Esophagus squamous epithelium (tissue), 4 donors: ENCODE results near the gene KCNA3.

Experiments used
- CTCF ChIP-seq, 6 experiments: fragments of 450-650 bp in 4 of 6; fragments of 200-600 bp in 2 of 6; sonication (generic) in 2 of 6; IDR thresholded peaks; one replicate each; pipeline ENCODE4 v1.5.1; 2016 to 2019; ENCODE audit warnings: antibody characterized with exemption in 6 of 6, mild to moderate bottlenecking in 4 of 6, moderate library complexity in 4 of 6
- POLR2A ChIP-seq, 4 donors: fragments of 450-650 bp; IDR thresholded peaks; one replicate each; pipeline ENCODE4 v1.6.1; 2017; ENCODE audit warnings: antibody characterized with exemption in 4 of 4, mild to moderate bottlenecking in 4 of 4, moderate library complexity in 3 of 4

DNA sequence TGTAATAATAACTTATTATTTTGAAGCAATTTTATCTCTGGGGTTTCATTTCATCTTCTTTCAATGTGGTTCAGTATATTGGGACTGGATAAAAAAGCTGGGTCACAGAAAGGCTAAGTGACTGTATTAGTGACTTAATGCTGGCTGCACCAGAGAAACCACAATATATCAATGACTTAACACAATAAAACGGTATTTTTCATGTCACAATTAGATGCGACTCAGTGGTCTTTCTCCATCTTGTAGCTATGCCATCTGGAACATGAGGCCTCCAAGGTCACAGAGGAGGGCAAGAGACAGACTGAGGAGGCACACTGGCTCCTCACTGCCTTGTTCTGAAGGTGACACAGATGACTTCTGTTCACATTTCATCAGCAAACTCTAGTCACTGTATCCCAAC is 26.0 kb upstream of the KCNA3 start:
- no peak for TF ChIP-seq CTCF (IDR thresholded peaks at IDR 0.05)
- no peak for TF ChIP-seq POLR2A (IDR thresholded peaks at IDR 0.05)
